GM18499 (cell line): ENCODE data around the gene FAIM2.

ENCODE experiments used
- ATAC-seq: cut with Tn5 transposase; IDR thresholded peaks from one replicate; pipeline ENCODE4 v1.9.1; 2021; ENCODE audit warnings: moderate number of reproducible peaks; ENCODE audit not compliant: insufficient read depth, unreplicated experiment

Gene FAIM2

GRCh38 chr12:49900371-49900770, 3.3 kb downstream of the FAIM2 start:
- ATAC-seq = no peak

- no peak for ATAC-seq
Measured at GRCh38 chr12:49899921-49900320, 3.8 kb downstream of the FAIM2 start.

GRCh38 chr12:49899286-49899843, 4.3 kb downstream of the FAIM2 start:
- ATAC-seq = no peak

GRCh38 chr12:49897276-49897675, 6.4 kb downstream of the FAIM2 start:
- ATAC-seq = no peak

- no peak for ATAC-seq
Measured at GRCh38 chr12:49895773-49896172, 7.9 kb downstream of the FAIM2 start.

- no peak for ATAC-seq
Measured at GRCh38 chr12:49894751-49895148, 8.9 kb downstream of the FAIM2 start.

GRCh38 chr12:49893753-49894750, 9.6 kb downstream of the FAIM2 start:
- no peak for ATAC-seq

- no peak for ATAC-seq
Measured at GRCh38 chr12:49892732-49893317, 10.9 kb downstream of the FAIM2 start.

GRCh38 chr12:49892084-49892731, 11.5 kb downstream of the FAIM2 start:
- ATAC-seq = no peak

- no peak for ATAC-seq
Measured at GRCh38 chr12:49891476-49891875, 12.2 kb downstream of the FAIM2 start.

- no peak for ATAC-seq
Measured at GRCh38 chr12:49891012-49891411, 12.7 kb downstream of the FAIM2 start.

- ATAC-seq = no peak
Measured at GRCh38 chr12:49890096-49890461, 13.6 kb downstream of the FAIM2 start.

GRCh38 chr12:49889361-49890095, 14.2 kb downstream of the FAIM2 start:
- no peak for ATAC-seq

GRCh38 chr12:49888461-49889151, 15.1 kb downstream of the FAIM2 start:
- ATAC-seq = no peak

GRCh38 chr12:49887536-49888401, 15.9 kb downstream of the FAIM2 start:
- no peak for ATAC-seq

- no peak for ATAC-seq
Measured at GRCh38 chr12:49887091-49887490, 16.6 kb downstream of the FAIM2 start.

- ATAC-seq = no peak
Measured at GRCh38 chr12:49885663-49886461, 17.8 kb downstream of the FAIM2 start.

GRCh38 chr12:49885118-49885517, 18.6 kb downstream of the FAIM2 start:
- no peak for ATAC-seq
